DMS 273 (cell line): ENCODE data around the gene PSMD11.
"Not testable (repeated sequence)": the region's sequence is repeated elsewhere in the genome, so short reads cannot be mapped to it uniquely, and the experiment has no call there.

Experiments
- DNase-seq: peaks from one replicate; lab custom pipeline; 2025; ENCODE audit not compliant: unreplicated experiment; lab: John Stamatoyannopoulos, UW

Gene PSMD11

GRCh38 chr17:32444301-32445073, at the start of gene PSMD11:
Gene PSMD11, plus strand, starts transcription at chr17:32444510. Its CDS starts 14 bp downstream, at chr17:32444524.
- DNase-seq: peak; percentile 99

GRCh38 chr17:32396343-32396742, 48.0 kb upstream of the PSMD11 start:
- no peak for DNase-seq

- no peak for DNase-seq
These were observed 45.4 kb upstream of the PSMD11 start for GRCh38 chr17:32398946-32399345.

- not testable (repeated sequence) for DNase-seq
These were observed 34.2 kb upstream of the PSMD11 start for GRCh38 chr17:32410085-32410484.

GRCh38 chr17:32426894-32427293, 17.4 kb upstream of the PSMD11 start:
- DNase-seq: no peak

- DNase-seq: no peak
These were observed 14.7 kb upstream of the PSMD11 start for GRCh38 chr17:32429598-32429997.

- no peak for DNase-seq
These were observed 3.6 kb upstream of the PSMD11 start for GRCh38 chr17:32440722-32441121.

GRCh38 chr17:32441886-32442285, 2.4 kb upstream of the PSMD11 start:
- DNase-seq: no peak

GRCh38 chr17:32443827-32444300, 446 bp upstream of the PSMD11 start:
- no peak for DNase-seq

GRCh38 chr17:32445074-32445415, 735 bp downstream of the PSMD11 start:
- DNase-seq: peak; percentile 66

GRCh38 chr17:32445497-32445896, 1.2 kb downstream of the PSMD11 start:
- no peak for DNase-seq

GRCh38 chr17:32445971-32446370, 1.7 kb downstream of the PSMD11 start:
- no peak for DNase-seq

- DNase-seq: no peak
These were observed 2.6 kb downstream of the PSMD11 start for GRCh38 chr17:32446949-32447348.

- DNase-seq: no peak
These were observed 5.7 kb downstream of the PSMD11 start for GRCh38 chr17:32449963-32450362.

- not testable (repeated sequence) for DNase-seq
These were observed 6.1 kb downstream of the PSMD11 start for GRCh38 chr17:32450379-32450778.

- DNase-seq: no peak
These were observed 7.6 kb downstream of the PSMD11 start for GRCh38 chr17:32451879-32452278.

- DNase-seq: no peak
These were observed 8.0 kb downstream of the PSMD11 start for GRCh38 chr17:32452281-32452680.

GRCh38 chr17:32453370-32453769, 9.1 kb downstream of the PSMD11 start:
- no peak for DNase-seq

GRCh38 chr17:32458371-32458770, 14.1 kb downstream of the PSMD11 start:
- DNase-seq: no peak

GRCh38 chr17:32460054-32460453, 15.7 kb downstream of the PSMD11 start:
- DNase-seq: no peak

GRCh38 chr17:32461498-32461852, 17.2 kb downstream of the PSMD11 start:
- DNase-seq: no peak

- DNase-seq: peak; percentile 82
These were observed 17.7 kb downstream of the PSMD11 start for GRCh38 chr17:32461853-32462617.
